GM19099 (cell line): ENCODE data around the gene TTC23.

Experiments used
- POLR2A ChIP-seq: IDR thresholded peaks from 3 replicates; pipeline ENCODE4 v1.6.1; 2011; ENCODE audit warnings: low read depth; ENCODE audit not compliant: insufficient read length; ENCODE audit errors: extremely low read depth

The TTC23 gene

DNA sequence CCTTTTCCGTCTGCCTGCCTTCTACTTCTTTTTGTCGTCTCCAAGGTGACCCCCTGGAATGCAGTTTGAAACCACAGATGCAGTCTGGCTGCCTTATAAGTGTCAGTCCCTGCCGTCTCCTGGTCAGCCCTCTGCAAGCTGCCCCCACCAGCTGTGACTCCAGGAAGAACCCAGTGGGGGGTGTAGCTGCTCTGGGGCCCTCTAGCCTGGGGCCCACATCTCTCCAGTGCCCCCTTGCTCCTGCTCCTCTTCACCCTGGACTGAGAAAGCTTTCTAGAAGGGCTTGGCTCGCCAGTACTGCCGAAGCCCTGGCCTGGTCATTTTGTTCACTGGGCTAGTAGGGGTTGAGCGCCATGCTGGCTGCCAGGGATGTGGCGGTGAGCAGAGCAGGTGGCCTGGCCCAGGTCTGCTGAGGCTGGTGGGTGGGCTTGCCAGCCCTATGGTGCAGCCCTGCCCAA is 123.2 kb downstream of the TTC23 start:
- no peak for TF ChIP-seq POLR2A

DNA sequence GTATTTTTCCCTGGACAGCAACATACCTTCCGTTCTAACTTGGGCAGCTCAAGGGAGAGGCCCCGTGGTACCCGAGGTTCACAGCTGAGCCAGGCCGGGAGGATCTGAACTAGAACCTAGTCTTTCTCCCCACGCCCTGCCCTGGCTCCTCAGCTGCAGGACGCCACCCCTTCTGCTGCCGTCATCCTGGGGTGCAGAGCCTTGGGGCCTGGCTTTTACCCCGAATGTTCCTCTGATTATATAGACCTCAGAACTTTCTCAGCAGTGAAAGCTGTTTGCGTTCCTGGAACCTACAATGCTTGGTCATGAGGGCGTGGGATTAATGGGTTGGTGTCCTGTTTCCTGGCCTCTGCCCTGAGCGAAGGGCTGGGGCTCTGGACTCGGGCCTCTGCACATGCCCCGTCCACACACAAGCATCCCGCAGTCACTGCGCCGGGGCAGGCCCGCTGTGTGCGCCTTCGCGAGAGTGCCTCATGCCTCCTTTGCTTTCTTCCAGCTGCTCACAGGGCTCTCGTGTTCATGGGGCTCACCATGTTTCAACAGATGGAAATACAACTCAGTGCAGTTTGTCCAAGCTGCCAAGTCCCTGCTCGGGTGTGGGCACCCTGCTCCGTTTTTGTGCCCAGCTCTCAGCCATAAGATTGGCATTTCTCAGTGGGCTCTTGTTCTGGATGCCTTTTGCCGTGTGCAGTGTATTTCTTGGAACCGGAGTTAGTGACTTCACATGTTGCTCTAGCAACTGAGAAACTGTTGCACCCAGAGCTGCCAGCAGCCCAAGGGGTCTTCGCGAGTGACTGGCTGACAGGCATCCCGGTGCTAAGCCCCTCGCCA is 124.1 kb downstream of the TTC23 start:
- TF ChIP-seq POLR2A, result no peak

DNA sequence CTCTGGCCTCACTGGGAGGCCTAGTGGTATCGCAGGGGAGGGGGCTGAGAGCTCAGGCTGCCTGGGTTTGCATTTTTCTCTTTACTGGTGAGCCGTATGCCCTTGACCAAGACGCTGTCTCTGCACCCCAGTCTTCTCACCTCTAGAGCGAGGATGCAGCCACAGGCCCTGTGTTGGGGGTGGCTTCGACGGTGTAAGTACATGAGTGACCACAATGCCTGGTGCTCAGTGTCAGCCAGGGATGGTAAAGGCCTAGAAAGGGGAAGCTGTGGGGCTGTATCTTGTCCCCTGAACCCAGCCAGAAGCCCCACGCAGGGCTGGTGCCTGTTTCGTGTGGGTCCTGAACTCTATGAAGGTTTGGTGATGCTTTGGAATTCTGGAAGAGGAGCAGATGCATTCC is 124.7 kb downstream of the TTC23 start:
- TF ChIP-seq POLR2A, result no peak

DNA sequence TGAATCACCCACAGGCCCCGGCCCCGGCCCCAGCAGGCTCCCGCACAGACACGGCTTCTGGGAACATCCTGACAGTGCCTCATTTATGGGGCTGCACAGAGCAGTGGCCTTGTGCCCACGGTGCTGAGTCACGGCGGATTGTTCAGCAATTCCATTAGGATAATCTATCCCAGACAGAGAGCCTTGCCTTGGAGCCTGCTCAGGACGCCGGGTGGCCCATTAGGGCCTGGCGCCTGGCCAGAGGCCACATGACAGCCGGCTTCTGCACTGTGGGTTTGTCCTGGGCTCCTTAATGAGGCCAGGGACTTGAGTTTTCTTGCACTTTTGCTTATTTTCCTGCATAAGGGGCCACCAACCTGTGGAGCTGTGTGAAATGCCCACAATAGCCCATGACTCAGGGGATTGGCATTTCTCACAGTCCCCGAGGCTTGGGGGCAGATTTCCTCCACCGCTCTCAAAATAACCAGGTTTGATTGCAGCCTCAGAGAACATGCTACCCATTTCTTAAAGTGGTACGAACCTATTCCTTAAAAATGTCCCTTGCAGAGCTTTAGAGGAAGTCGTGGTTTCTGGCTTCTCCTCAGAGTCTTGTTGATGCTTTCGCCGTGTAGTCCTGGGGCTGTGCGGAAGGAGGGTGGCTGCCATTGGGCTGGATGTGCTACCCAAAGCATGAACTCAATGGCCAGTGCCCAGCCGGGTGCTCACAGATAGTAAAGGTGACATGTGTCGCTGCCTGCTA is 125.5 kb downstream of the TTC23 start:
- no peak for TF ChIP-seq POLR2A

DNA sequence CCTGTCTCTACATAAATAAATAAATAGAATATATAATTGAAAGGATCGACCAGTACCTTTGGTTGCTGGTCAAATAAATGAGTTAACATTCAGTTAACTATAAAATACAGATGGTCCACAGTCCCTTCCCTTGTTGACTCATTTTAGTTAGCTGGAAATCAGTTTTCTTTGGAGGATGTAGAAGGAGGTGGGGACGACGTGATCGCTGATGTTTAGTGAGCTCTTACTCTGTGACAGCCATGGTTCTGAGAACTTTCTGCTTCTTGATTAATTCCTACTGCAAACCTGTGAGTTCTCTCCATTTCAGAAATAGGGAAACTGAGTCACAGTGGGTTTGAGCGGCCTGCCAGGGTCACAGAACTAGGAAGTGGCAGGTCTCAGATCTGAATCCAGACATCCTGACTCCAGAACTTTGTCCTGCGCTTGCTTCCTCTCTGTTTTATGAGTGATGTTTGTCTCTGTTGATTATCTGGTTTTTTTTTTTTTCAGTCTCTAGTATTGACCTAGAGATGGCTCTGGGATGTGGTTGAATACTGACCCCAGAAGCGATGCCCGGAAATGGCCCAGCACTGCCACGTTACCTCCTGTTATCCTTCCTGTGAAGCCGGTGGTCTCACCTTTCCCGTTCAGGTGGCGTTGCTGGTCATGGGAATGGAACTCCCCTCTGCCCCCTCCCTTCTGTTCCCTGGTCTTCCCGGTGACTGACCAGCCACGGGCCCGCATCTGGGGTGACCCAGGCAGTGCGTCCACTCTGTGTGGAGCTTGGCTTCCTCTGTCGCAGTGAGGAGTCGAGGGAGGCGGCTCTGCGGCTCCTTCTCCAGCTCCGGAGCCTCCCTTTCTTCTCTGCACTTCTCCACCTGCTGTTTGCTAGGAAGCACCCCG is 126.3 kb downstream of the TTC23 start:
- no peak for TF ChIP-seq POLR2A

DNA sequence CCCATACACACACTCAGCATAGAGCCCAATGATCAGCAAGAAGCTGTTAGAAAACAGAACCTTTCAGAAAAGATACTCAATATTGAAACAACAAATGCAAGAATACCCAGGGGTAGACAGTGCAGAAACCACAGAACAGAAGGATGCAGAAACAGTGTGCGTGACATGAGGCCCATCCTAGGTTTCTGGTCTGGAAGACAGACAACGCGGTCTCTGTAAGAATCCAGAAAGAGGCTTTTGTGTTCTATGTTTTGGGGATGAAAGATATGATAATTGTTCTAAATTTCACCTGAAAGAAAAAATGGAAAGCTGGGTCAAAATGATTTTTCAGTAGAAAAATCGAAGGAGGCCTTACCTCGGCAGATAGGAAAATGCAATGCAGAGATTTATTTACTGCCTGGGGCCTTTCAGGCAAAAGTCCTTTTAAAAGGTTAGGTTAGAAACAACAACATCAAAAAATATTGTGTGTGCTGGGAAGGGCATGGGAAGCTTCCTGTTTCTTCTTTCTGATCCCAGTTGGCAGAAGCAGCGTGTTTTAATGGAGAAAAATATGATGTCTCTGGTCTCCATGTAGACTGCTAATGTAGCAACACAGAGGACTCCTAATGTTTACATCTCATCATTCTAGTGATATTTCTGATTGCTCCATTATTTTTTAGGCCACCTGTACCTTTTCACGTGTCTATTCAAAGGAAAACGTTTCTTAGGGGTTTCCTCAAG is 127.5 kb downstream of the TTC23 start:
- TF ChIP-seq POLR2A, result no peak

DNA sequence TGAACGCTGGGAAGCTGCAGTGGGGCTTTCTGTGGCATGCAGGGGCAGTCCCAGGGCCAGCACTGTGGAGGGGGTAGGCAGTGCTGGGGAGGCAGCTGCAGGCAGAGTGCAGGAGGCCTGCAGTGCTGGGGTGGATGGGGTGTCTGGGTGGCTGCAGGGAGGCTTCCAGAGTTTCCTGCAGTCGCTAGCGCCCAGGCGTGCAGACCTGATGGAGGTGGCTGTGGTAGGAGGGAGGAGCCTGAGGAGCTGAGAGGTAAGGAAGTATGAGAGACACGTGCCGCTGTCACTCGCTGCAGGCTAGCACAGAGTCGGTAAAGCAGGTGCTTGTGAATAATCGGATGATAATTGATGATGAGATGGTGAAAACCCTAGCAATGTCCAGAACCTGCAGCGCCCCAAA is 128.2 kb downstream of the TTC23 start:
- no peak for TF ChIP-seq POLR2A

DNA sequence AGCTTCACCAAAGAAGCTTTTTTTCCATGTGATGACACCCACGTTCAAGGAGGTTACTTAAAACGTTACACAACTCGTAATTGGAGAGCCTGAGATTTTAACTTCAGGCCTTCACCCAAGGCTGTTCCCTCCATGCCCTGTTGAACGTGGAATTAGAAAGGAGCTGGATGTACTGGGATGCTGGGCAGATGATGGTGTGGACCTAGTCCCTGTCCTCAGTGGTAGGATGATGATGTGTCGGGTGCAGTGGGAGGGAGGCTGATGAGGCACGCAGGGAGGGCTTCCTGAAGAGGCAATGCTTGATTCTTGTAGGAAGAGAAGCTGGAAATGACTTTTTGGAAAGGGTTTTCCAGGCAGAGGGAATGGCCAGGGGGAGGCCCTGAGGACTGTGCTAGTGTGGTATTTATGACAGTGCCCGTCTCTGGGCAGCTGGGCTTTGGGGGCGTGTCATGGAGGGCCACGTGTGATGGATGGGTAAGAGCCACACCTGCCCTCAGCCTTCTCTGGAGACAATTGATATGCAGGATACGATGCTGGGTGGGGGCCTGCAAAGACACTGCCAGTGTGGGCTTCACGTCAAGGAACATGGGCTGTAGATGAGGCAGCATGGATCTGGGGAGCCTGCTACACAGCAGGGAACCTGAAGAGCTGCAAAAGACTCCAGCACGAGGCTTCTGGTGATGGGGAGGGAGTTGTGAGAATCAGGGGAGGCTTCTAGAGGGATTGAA is 129.2 kb downstream of the TTC23 start:
- TF ChIP-seq POLR2A, result no peak

DNA sequence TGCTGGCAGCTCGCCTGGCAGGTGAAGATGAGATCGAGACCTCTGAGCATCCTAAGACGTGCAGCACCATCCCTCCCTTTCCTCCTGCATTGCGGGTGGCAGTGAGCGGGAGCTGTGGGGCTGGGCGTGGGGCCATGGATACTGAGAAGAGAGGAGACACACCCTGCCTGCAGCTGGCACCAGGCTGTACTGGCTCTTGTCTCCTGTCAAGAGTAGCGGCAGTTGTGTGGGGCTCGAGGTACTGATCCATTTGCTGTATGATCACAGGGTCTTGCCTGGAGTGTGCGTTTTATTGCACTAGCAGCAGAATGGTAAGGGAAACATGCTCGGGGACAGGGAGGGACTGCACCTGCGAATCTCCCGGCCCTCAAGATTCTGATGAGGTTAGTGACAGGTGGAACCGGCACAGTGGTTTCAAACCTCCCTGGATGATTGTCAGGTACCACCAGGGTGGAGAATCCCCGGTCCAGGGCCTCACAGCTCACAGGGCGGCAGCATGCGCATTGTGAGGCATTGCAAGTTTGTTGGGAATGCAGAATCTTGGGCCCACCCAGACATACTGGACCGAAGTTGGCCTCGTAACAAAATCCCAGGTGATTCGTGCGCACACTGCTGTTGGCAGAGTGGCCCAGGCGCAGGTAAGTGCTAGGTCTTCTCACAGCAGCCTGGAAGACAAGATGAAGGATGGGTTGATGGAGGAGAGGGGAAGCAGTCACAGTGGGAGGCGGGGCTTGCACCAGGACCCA is 130.4 kb downstream of the TTC23 start:
- TF ChIP-seq POLR2A, result no peak

DNA sequence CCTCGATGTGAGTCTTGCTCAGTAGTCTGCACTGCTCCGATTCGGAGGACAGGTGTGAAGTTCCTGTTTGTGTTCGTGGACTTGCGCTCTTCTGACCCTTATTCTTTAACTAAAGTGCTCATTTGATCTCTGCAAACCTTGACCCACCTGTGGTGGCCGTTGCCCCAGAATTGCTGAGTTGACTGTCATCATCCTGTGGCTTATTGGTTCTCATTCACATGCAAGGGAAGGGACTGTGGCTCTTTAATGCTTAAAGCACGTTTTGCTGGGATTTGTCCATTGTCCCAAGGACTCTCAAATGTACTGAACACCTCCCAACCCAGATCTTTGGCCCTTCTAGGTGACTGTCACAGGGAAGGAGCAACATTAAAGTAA is 131.1 kb downstream of the TTC23 start:
- TF ChIP-seq POLR2A, result no peak

DNA sequence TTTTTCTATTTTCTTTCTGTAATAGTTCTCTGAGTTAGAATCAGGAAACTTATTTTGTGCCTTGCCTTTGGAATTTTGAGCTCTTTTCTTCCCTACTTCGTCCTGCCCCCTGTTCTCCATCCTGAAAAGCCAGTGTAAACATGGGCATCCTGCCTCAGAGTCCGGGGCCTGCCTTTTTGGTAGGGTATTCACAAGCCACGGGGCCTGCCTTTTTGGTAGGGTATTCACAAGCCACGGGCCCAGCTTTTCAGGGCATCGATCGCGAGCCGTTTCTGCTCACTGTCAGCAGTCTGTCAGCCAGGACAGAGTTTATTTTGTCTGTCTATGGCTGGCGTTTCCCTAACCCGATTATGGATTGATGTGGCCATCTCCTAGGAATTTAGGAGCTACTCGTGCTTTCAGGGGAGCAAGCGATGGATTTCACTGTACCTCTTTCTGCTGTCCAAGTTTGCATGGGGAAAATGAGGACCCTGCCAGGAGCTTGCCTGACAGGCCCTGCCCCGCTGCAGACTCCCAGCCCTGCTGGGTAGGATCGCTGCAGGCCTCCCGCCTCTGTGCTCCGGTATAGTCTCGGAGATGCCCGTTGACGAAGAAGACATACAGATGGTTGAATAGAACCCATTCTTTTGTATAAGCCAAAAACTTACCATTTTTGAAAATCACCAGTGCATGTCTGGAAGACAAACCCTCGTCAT is 131.7 kb downstream of the TTC23 start:
- TF ChIP-seq POLR2A, result no peak

DNA sequence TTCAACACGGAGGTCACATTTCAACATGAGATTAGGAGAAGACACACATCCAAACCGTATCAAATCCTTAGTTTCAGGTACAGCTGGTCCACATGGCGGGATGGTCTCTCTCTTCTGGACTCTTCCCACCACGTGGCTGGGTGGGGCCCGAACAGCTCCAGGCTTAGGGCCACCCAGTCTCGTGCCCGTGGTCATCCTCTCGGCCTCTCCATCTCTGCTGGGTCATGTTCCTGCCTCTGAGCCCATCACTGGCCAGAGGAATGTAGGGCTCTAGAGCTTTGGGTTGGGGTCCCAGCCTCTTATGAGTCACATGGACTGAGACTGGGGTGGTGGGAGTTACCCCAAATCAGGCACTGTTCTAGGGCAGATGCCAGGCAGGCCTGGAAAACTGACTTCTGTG is 132.3 kb downstream of the TTC23 start:
- TF ChIP-seq POLR2A, result no peak
